Measurements from ENCODE around the gene CCHCR1.

DNA sequence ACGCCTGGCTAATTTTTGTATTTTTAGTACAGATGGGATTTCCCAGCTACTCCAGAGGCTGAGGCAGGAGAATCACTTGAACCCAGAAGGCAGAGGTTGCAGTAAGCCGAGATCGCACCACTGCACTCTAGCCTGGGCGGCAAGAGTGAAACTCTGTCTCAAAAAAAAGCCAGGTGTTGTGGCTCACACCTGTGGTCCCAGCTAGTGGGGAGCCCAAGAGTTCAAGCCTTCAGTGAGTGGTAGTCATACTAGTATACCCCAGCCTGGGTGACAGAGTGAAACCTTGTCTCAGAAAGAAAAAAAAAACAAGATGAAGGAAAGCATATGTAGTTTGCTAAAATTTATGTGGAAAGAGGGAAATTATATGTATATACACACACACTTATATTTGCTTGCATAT, 32.9 kb upstream of the CCHCR1 start:
- TF ChIP-seq POLR2A (IDR thresholded peaks at IDR 0.05; ENCODE audit: low read depth, low read length) (no peak), TAF1 (IDR thresholded peaks at IDR 0.05; ENCODE audit: borderline replicate concordance, low read depth, low read length) (no peak), POLR2AphosphoS5 (IDR thresholded peaks at IDR 0.05; ENCODE audit: low read depth, low read length) (no peak)
